Cardiac septum (tissue), 1 donor: ENCODE results near the gene BBC3. TPM values are rescaled to one million over a fixed set of nuclear protein-coding genes. Genes with fewer than 3 reads are reported as not detected.
"Not testable (repeated sequence)": the region's sequence is repeated elsewhere in the genome, so short reads cannot be mapped to it uniquely, and the experiment has no call there.

Source experiments
- DNase-seq: peaks from one replicate; pipeline ENCODE4 v3.0.0-alpha.2; 2020; ENCODE audit warnings: low spot score
- intact Hi-C: fragments of 100-400 bp; cut with DNase I; formaldehyde crosslinking; loops from one replicate; pipeline ENCODE4 v1.14.0; 2022
- total RNA-seq: library from RNA; stranded (reverse); fragmentation: NEBNext Ultra II Directional; extraction: Animal tissue kit (Norgen Biotek cat#: 25700); gene quantifications from one replicate; pipeline ENCODE4 v1.2.1, GENCODE V29; 2021
- donor health status: DM: no; HTN: no; CAD: no.

BBC3 gene
- total RNA-seq, 1 donor from 2014 or later: 4.4 TPM

DNA sequence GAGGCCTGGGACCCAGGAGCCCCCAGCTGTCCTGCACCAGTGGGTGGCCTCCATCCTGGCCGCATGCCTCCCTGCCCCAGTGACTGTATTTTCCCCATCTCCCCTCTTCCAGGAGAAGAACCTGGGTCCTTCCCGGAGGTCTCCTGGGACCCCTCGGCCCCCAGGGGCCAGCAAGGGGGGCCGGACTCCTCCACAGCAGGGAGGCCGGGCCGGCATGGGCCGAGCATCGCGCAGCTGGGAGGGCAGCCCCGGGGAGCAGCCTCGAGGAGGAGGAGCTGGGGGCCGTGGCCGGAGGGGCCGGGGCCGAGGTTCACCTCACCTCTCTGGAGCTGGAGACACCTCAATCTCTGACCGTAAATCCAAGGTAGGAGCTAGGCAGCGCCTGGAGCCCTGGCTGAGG lies 29.5 kb upstream of the BBC3 start:
- intact Hi-C loops: no loop called here
- no peak for DNase-seq

DNA sequence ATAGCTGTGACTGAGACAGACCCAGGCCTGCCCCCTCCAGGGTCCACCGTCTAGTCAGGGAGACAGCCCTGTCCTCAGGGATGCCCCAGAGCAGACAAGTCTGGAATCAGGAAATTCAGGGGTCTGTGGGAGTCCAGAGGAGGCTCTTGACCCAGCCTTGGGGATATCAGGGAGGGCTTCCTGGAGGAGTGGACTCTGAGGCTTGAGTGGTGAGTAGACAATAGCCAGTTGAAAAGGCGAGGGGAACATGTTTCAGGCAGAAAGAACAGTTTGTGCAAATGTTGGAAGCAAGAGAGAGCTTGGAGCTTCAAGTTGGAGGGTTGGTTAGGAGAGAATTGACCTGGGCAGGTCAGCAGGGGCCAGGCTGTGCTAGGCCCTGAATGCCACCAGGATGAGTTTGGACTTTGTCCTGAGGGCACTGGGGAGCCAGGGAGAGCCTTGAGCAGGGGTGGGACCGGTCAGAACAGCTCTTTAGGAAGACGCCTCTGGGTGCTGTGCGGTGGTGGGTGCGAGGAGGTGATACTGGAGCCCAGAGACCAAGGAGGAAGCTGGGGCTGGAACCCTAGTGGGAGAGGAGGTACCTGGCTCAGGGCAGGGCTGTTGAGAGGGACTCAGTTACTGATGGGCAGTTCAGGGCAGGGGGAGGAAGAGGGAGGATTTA lies 28.0 kb upstream of the BBC3 start:
- DNase-seq: no peak
- intact Hi-C loops: no loop called here

DNA sequence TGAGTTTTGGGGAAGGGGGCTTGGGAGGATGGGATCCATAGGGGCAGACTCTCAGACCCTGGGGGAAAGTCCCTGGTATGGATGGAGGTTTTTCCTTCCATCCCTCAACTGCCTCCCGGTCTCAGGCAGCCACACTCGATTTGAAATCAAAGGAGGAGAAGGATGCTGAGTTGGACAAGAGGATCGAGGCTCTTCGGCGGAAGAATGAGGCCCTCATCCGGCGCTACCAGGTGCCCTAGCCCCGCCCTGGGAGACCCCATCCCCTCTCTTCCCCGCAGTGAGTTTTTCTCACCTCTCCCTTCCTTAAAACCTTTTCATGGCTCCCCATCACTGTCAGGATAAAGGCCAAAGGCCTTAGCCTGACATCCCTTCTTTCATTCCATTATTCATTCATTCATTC lies 27.4 kb upstream of the BBC3 start:
- DNase-seq: no peak
- intact Hi-C loops: no loop called here

DNA sequence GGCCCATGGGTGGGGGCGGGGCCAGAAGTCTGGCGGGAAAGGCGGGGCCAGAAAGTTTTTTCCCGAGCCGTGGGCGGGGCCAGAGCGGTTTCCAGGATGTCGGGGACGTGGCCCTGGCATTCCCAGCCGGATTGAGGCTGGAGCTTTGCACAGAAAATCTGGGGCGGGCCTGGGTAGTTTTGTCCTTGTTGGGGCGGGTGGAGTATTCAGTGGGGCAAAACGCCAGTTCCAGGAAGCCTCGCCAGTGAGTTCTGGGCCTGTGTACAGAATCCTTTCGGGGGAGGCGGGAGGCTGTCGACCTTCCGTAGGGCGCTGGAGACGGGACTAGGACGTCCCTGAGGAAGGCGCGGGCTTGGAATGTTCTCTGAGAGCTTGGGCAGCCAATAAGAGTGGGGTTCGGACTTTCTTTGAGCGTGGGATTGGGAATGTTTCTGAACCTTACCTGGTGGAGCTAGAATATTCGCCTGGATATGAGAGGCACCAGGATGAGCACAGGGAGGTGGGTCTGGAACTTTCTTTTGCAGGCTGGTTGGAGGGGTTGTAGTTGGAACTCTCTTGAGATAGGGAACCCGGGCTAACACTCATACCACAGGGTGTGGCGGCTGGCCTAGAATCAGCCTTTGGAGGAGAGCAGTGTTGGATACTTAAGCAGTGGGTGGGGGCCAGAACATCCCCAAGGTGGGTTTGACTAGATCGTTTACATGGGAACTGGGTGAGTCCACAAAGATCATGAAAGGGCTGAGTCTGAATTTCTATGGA lies 26.6 kb upstream of the BBC3 start:
- DNase-seq: no peak
- intact Hi-C loops: loop anchor here (1.0 to 2.0 kb wide), 2 partner anchors 17 to 31 kb away; partner anchors contain the start of gene INAFM1

DNA sequence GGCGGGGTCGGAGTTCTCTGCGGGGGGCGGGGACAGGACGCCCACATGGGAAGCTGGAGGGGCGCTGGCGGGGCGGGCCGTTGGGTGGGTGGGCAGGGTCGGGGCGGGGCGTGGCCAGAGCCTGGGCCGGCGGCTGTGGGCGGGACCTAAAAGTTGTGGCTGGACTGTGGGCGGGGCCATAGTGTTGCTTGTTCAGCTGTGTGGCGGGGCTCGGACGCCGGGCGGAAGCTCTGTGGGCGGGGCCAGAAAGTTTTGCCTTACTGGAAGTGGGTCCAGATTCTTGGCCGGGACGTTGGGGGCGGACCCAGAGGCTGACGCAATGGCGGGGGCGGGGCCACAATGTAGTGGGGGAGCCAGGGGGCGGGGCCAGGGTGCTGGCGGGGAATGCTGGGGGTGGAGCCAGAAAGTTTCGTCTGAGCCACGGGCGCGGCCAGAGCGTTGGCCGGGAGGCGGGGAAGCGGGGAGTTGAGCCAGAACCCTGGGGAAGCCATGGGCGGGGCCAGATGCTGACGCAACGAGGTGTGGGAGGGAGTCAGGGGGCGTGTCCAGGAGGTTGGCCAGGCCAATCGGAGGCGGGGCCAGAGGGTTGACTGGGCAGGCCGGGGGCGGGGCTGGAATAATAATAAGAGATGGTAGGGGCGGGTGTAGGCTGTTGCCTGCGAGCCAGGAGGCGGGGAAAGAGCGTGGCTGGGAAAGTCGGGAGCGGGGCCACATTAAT lies 25.9 kb upstream of the BBC3 start:
- peak; percentile 100 for DNase-seq
- intact Hi-C loops: loop anchor here (1.0 to 2.0 kb wide), 2 partner anchors 17 to 30 kb away; partner anchors contain the start of gene INAFM1

DNA sequence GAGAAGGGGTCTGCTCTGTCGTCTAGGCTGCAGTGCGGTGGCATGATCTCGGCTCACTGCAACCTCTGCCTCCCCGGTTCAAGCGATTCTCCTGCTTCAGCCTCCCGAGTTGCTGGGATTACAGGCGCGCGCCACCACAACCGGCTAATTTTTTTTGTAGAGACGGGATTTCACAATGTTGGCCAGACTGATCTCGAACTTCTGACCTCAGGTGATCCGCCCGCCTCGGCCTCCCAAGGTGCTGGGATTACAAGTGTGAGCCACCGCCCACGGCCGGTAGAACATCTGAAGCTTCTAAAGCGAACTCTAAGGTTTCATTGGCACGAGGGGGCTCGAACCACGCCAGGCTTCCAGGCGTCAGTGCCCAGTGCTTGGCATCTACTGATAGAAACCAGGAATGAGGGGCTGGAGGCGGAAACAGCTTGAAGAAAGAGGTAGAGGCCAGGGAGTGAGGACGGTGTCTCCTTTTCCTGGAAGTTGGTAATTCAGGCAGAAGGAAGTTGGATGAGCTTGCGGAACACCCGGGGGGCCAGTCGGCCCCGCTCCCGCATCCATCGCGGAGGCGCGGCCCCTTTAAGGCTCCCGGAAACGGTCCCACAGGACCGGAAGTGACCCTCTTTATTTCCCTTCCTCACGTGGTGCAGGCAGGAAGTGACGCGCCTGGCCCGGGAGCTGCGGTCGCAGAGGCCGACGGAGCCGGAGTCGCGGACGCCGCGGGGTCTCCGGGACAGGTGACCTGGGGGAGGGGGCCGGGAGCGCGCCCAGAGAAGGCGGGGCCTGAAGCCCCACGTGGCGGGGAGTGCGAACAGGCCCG lies 25.1 kb upstream of the BBC3 start, which contains the start of gene CCDC9:
Gene CCDC9 (plus strand): TSS at position 647 of the 814 bp plus-strand sequence. CDS start 1,876 bp downstream, outside the sequence.
- DNase-seq: peak; percentile 98
- intact Hi-C loops: loop anchor here (2.0 kb wide), 1 partner anchor 29 kb away; no protein-coding TSS in a partner anchor

DNA sequence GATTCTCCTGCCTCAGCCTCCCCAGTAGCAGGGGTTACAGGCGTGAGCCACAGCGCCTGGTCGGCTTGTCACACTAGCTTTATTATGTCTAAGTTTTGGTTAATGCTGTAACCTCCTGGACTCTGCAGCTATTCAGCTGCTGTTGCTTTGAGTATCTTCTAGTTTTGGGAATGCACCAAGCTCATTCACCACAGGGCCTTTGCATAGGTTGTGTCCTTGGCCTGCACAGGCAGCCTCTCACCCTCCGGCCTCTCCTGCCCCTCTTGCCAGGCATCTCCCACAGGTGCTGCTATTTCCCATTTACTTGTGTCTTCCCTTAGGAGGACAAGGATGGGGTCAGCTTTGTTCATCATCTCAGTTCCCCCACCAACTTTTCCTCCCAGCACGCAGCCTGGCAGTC lies 23.0 kb upstream of the BBC3 start:
- intact Hi-C loops: no loop called here
- DNase-seq: no peak

DNA sequence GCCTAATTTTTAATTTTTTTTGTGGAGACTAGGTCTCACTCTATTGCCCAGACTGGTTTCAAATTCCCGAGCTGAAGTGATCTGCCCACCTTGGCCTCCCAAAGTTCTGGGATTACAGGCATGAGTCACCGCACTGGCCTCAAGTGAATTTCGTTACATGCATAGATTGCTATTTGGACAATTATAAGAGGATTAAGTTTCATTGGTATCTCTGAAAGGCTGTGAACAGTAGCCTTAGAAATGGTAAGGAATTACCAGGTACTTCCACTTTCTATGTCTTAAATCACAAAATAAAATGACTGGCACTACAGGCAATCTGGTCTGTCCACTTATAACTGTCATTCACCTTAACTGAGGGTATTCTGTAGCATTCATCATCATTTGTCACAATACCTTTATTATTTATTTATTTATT lies 22.5 kb upstream of the BBC3 start:
- intact Hi-C loops: no loop called here
- no peak for DNase-seq

DNA sequence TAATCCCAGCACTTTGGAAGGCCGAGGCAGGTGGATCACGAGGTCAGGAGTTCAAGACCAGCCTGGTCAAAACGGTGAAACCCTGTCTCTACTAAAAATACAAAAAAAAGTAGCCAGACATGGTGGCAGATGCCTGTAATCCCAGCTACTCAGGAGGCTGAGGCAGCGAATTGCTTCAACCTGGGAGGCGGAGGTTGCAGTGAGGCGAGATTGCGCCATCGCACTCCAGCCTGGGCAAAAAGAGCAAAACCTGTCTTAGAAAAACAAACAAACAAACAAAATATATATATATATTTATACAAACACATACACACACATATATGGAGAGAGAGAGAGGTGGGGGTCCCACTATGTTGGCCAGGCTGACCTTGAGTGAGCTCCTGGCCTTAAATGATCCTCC lies 22.0 kb upstream of the BBC3 start:
- DNase-seq, intact Hi-C loops: not testable (repeated sequence)

DNA sequence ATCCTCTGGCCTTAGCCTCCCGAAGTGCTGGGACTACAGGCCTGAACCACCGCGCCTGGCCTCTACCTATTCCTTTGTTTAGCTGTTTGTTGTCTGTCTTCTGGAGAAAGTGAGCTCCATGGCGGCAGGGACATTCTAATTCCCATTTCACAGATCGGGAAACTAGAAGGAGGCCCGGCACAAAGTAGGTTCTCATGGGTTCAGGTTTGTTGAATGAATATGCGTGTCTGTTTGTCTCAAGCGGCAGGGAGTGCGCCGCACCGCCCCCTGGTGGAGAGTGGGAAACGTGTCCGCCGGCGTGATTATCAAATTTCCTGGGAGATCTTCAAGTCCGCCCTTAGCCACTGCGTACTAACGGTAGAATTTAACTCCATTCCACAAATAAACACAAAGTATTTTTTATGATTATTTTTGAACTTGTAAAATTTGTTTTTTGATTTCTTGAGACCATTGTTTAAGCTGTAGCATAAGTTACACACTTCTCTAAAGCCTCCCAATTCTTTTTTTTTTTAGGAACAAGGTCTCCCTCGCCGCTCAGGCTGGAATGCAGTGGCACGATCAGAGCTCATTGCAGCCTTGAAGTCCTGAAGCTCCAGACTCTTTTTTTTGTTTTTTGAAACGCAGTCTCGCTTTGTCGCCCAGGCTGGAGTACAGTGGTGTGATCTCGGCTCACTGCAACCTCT lies 16.4 kb upstream of the BBC3 start:
- DNase-seq: peak; percentile 92
- intact Hi-C loops: loop anchor here (2.0 kb wide), 1 partner anchor 99 kb away; no protein-coding TSS in a partner anchor

DNA sequence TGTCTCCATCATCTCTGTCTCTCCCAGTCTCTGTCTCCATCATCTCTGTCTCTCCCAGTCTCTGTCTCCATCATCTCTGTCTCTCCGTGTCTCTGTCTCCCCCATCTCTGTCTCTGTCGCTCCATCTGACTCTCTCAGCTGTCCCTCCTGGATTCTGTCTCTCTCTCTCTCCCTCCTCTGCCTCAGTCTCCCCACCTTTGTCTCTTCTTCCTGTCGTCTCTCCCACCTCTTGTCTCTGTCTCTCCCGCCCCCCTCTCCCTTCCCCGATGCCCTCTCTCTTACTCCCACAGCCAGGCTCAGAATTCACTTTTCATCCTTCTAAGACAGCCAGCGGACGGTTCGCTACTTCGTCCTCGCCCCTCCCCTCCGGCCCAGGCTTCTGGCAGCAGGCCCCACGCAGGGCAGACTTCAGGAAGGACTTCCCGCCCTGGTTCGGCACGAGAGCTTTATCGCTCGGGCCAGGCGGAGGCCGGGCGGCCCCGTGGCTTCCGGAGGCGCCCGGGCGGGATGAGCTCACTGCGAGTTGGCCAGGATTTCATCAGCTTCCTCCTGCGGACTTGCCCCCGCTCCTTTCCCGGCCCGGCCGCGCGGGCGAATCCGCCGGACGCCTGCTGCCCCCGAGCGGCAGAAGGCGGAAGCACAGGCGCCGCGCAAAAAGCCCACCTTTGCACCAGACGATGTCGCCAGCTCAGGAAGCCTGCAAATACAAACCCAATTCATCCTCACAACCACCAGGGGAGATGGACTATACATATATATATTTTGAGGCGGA lies 13.0 kb upstream of the BBC3 start:
- intact Hi-C loops: loop anchor here (1.0 kb wide), 2 partner anchors 15 to 34 kb away; no protein-coding TSS in a partner anchor
- DNase-seq: peak; percentile 98

DNA sequence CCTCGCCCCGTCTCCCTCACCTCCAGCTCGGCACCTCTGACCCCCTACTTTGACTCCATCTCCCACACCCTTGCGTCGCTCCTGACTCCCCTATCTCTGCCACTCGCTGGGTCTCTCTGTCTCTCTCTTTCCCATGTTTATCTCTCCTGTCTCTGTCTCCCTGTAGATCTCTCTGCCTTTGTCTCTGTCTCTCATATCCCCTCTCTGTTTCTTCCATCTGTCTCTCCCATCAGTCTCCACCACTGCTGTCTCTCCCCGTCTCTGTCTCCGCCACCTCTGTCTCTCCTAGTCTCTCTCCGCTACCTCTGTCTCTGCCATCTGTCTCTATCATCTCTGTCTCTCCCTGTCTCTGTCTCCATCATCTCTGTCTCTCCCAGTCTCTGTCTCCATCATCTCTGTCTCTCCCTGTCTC lies 12.4 kb upstream of the BBC3 start:
- DNase-seq: no peak
- intact Hi-C loops: no loop called here

DNA sequence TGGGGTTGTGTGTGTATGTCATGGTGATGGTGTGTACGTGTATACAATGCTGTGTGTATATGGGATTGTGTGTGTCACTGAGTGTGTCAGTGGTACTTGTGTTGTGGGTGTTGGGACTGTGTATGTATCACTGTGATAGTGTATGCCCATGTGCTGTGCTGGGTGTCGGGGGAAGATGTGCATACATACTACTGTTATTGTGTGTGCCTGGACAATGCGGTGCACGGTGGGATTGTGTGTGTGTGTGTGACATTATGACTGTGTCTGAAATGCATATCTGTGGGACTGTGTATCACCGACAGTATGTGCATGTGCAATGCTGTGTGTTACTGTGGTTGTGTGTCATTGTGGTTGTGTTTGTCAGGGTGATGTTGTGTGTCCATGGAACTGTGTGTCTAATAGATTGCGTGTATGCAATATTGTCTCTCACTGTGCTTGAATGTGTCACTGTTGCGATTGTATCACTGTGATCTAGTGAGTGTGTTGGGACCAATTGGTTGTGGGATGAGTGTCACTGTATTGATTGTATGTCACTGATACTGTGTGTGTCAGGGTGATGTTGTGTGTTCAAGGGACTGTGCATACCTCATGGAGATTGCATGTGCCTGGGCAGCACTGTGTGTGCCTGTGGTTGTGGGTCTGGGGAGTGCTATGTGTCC lies 11.0 kb upstream of the BBC3 start:
- no peak for DNase-seq
- intact Hi-C loops: no loop called here

DNA sequence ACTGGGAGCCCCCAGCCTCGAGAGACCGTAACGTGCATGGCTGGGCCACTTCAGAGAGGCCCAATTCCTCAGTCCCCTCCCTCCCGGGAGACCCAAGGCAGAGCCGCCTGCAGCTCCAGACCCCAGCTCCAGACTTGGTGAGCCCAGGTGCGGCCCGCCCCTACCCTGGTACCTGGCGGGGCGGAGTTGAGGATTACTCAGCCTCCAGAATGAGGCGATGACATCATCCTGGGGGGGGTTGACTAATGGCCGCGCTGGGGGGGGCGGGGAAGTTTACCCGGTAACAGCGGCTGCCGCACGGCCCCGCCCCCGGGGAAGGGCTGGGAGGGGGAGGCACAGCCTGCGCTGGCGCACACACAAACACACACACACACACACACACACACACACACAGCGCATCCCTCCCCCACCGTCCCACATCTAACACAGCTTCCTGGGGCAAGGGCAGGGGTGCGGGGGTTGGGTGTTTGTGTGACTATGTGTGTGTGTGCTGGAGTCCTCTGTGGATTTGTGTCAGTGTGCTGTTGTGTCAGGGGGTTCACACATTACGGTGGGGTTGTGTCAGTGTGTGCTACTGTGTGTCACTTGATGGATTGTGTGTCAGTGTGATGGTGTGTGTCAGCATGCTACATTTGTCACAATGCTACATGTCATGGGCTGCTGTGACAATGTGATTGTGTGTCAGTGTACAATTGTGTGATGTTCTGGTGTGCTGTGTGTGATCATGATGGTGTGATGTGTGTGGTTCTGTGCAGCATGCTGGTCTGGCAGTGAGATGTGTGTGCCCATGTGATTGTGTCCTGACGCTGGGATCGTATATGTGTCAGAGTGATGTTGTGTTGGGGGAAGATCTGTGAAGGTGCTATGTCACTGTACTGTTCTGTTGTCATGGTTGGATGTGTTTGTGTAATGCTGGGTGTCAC lies 10.3 kb upstream of the BBC3 start:
- peak; percentile 81 for DNase-seq
- intact Hi-C loops: no loop called here

DNA sequence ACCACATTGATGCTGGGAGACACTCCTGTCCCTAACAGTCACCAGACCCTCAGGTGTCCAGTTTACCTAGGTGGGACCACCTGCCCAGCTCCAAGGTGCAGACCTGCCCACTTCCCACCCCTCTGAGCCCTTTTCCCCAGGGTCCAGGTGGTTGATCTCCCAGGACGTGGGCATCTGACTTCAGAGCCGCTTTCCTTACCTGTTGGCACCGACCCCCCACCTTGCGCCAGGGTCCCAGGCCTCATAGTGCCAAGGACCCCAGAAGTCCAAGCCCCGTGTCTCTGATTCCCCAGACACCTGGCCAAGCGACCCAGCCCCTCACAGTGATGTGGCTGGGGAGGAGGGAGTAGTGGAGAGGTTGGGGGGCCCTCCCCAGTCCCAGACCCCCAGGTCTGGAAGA lies 9.6 kb upstream of the BBC3 start:
- no peak for DNase-seq
- intact Hi-C loops: no loop called here

DNA sequence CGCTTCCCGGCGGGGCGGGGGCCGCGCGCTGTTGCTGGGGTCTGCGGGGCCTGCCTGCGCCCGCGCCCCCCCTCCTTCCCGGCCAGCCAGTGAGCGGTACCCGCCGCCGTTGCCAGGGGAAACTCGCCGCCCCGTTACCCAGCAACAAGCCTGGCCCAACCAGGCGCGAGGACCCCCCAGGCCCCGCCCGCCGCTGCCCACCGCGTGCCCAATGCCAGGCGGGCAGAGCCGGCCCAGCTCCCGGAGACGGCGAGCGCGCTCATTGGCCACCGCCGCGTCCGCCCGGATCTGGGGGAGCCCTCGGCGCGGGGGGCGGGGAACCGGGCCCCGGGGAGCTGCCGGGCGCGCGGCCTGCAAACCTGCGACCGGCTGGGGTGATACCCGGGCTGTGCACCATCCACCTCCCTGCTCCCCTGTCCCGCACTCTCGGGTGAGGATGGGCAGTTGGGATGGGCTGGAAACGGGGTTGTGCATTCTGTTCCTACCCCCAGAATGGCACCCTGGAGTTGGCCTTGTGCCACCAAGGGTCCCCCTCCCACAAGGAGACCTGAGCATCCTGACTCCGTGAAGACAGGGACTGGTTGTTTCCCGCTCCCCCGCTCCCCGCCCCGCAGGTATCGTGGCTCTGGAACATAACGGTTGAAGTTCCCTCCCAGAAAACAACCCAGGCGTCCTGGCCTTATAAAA lies 8.8 kb upstream of the BBC3 start:
- intact Hi-C loops: no loop called here
- DNase-seq: no peak
